PC-3 (cell line): ENCODE data around the gene ANAPC16.

Experiments
- EZH2 ChIP-seq: fragments of 300-600 bp; sonication (generic); IDR thresholded peaks from one replicate; pipeline ENCODE4 v1.6.1; 2017; ENCODE audit warnings: antibody characterized with exemption, mild to moderate bottlenecking, low read length; ENCODE audit not compliant: unreplicated experiment
- TF ChIP-seq, protein P1 (sequence below): fragments of 300-600 bp; sonication (generic); conservative IDR thresholded peaks from 2 replicates; pipeline ENCODE4 v1.5.1; 2017; ENCODE audit warnings: antibody characterized with exemption, low read depth, mild to moderate bottlenecking, low read length

DNA sequence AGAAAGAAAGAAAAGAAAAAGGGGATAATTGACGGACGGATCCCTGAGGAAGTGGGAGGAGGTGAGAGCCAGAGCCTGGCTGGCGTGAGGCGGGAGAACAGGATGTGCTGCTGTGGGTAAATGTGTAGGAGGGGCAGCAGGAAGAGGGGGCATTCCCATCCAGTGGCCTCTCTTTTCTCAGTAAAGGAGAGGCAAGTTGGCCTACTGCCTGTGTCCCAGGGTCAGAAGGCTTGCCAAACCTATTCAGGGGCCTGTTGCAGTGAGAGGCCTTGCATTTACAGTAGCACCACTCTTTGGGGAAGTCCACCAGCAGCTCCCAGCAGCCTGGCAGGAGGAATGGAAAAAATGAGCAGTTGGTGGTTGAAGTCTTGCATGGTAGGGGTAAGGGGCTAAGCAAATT lies 26.9 kb downstream of the ANAPC16 start:
- TF ChIP-seq, protein P1, sequence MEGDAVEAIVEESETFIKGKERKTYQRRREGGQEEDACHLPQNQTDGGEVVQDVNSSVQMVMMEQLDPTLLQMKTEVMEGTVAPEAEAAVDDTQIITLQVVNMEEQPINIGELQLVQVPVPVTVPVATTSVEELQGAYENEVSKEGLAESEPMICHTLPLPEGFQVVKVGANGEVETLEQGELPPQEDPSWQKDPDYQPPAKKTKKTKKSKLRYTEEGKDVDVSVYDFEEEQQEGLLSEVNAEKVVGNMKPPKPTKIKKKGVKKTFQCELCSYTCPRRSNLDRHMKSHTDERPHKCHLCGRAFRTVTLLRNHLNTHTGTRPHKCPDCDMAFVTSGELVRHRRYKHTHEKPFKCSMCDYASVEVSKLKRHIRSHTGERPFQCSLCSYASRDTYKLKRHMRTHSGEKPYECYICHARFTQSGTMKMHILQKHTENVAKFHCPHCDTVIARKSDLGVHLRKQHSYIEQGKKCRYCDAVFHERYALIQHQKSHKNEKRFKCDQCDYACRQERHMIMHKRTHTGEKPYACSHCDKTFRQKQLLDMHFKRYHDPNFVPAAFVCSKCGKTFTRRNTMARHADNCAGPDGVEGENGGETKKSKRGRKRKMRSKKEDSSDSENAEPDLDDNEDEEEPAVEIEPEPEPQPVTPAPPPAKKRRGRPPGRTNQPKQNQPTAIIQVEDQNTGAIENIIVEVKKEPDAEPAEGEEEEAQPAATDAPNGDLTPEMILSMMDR, result no peak
- TF ChIP-seq EZH2, result no peak
